Measurements from ENCODE around the gene HS2ST1.
"Not testable (repeated sequence)": the region's sequence is repeated elsewhere in the genome, so short reads cannot be mapped to it uniquely, and the experiment has no call there.

The HS2ST1 gene

DNA sequence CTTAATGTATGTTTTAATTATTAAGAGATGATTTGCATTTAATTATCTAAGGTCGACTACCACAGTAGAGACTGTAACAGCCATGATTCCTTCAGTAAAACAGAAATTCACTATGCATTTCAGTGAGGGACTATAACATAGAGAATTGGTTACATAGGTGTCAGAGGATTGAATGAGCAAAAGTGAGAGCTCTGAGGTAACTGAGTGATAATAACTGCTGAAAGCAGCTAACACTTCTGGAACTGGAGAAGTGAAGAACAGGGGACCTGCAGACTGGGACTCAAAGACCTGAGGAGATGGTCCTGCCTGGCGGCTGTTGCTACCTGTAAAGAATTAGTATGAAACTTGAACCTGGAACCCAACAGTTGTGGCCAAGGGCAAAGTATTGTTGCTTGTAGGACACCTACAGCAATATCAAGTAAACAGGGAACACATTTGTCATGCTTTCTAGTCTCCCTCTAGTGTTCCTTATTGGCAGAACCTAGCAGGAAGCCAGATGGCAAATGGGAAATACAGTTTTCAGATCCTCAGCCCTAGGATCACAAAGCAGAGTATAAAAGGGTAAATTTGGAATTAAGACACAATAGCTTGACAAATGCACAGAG, 110.6 kb downstream of the HS2ST1 start:
- DNase-seq (ENCODE audit: low read depth): peak; percentile 16

DNA sequence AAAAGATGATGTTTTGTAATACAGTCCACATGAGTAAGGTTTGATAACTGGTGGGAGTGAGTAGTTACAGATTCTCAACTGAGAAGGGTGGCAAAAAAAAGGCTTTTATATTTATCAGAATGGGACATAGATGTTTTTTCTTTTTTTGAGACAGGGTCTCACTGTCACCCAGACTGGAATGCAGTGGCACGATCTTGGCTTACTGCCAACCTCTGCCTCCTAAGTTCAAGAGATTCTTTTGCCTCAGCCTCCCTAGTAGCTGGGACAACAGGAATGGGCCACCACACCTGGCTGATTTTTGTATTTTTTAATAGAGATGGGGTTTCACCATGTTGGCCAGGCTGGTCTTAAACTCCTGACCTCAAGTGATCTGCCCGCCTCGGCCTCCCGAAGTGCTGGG, 113.1 kb downstream of the HS2ST1 start:
- DNase-seq (ENCODE audit: low read depth): not testable (repeated sequence)

DNA sequence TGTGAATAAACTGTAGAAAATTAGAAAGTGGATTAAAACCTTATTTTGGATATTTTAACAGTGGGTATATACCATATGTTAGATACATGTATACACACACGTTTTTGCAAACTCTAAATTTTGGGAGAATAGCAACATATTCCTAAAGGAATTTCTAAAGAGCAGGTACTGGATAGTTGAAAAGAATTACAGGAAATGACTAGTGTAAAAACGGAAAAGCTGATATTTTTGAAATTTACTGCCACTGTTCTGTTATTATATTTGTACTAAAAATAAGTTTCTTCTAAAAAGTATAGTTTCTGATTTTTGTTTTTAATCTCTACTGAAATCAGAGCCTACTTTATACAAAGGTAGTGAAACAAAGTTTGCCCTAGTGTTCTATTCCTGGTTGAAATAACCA, 114.1 kb downstream of the HS2ST1 start:
- no peak for DNase-seq (ENCODE audit: low read depth)

DNA sequence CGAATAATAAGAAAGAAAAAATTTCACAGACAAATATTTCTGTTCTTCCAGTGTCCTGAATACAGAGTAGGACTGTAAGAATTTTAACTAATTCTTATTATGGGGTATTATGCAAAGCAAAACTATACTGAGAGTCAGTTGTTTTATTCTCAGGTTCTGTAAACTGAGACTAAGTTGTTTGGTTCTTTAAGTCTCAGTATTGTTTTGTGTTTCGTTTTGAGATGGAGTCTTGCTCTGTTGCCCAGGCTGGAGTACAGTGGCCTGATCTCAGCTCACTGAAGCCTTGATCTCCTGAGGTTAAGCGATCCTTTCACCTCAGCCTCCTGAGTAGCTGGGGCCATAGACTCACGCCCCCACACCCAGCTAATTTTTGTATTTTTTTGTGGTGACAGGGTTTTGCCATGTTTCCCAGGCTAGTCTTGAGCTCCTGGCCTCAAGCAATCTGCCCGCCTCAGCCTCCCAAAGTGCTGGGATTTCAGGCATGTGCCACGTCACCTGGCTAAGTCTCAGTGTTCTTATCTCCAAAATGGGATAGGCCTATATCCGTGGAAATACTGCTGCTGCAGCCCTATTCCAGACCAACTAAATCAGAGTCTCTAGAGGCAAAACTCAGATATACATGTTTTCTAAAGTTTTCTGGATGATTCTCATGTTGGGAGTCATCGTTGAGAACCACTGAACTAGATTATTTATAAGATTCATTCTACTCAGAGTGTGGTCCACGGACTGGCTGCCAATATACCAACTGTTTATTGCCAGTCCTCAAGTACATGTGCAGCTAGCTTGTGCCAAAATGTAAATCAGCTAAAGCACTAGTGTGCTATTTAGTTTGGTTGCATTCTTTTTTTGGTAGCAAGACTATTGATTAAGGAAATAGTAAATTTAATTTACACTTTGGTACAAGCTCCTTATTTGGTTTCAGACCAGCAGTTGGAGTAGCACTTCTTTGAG, 116.6 kb downstream of the HS2ST1 start:
- DNase-seq (ENCODE audit: low read depth): no peak

DNA sequence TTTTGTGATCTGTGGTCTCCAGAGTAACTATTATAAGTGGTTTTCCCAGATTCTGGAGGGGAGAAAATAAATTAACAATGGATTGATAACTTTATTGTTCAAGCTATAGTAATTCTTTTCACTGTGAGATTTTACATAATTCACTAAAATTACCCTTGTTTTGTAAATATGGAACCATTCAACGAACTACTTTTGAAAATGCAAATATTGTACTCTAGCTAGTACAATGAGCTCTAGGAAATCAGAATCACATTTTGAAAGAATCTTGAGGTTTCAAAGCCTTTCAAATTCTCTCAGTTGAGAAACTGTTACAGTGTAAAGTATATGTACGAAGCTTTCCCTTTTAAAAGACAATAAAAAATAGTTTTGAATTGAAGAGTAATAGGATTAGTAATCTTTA, 119.9 kb downstream of the HS2ST1 start:
- DNase-seq (ENCODE audit: low read depth): no peak

DNA sequence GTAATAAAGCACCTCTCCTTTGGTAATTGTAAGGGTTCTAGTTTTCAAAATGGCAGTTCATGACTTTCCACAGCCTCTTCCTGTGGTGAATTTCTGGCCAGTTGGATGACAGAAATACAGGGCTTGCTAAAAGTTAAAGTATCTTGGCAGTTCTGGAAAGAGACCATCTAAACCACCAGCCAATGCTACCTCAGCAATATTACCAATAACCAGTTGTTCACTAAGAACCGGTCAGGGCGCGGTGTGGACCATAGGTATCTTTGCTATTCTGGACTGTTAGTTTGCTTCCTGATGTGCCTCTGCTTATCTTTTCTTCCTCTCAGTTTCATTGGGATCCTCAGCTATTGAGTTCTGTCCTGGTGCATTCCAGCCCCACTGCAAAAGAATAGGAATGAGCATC, 124.7 kb downstream of the HS2ST1 start:
- no peak for DNase-seq (ENCODE audit: low read depth)

DNA sequence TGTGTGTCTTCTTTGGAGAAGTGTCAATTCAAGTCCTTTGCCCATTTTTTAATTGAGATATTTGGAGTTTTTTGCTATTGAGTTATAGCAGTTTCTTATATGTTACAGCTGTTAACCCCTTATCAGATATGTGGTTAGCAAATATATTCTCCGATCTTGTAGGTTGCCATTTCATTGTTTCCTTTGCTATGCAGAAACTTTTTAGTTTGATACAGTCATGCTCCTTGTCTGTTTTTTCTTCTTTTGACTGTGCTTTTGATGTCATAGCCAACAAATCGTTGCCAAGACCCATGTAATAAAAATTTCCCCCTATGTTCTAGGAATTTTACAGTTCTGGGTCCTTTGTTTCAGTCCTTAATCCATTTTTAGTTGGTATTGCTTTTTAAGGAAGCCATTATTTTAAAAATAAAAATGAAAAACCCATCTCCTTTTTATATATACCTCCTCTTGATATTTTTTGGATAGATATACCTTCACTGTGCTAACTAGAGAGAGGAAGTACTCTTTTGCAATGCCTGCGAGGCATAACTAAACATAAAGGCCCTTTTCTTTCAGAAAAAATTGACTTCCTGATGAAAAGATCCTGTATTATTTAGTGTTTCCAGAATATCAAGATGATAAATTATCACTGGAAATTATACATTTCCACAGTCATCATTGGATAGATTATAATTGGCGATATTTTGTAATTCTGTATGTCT, 127.8 kb downstream of the HS2ST1 start:
- no peak for DNase-seq (ENCODE audit: low read depth)

DNA sequence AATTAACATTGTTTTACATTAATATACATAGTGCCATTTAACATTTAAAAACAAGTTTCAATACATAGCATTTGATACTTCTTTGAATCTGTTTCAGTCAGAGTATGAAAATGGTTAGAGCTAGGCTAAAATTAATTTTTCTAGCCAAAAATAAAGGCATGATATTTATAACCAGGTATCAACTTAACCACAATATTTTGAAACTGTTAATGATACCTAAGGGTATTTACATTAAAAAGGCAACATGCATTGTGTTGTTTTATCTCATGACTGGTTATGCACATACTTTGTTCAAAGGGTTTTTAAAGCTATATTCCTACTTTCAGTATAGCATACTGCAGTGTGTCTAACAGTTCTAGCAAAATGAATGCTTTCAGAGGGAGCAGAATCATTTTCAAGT, 130.0 kb downstream of the HS2ST1 start:
- no peak for DNase-seq (ENCODE audit: low read depth)

DNA sequence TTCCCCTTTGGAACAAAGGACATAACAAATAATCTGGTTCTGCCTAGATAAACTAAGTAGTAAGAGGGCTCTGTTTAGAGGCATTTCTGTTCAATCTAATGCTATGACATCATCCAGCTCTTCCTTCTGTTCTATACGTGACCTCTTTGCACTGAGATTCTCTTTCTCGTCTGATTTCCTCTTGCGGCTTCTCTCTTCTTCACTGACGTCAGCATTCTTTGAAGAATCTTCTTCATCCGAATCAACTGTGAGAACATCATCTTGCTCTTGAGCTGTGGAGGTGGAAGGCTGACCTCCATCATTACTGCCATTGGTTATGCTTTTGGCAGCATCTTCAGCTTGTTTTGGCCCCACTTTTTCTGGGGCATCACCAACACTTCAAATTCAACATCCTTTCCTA, 130.4 kb downstream of the HS2ST1 start:
- DNase-seq (ENCODE audit: low read depth): no peak

DNA sequence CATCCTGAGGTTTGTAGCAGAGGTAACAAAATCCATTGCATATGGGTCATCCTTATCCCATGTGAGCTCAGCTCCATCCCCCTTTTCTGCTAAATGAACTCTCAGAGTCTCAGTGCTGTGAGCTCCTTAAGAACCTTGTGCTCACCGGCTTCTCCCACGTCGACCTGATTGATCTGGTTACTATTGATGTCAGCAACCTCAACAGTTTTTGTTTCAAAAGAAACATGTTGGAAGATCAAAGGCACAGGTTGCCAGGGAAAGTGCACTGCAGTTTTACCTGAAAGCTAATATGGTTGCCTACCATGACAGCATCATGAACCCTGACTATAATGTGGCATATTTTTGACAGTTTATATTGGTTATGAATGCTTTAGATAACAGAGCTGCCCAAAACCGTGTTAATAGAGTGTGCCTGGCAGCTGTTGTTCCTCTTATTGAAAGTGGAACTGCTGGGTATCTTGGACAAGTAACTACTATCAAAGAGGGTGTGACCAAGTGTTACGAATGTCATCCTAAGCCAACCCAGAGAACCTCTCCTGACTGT, 131.4 kb downstream of the HS2ST1 start:
- no peak for DNase-seq (ENCODE audit: low read depth)

DNA sequence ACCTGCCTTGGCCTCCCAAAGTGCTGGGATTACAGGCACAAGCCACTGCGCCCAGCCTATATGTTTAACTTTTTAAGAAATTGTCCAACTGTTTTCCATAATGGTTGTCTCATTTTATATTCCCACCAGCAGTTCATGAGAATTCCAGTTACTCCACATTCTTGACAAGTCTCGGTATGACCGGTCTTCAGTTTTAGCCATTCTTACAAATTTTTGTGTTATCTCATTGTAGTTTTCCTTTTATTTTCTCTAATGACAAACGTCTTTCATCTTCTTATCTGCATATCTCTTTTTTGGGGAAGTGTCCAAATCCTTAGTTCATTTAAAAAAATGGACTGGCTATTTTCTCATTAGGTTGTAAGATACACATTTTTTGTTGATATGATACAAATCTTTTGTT, 132.5 kb downstream of the HS2ST1 start:
- DNase-seq (ENCODE audit: low read depth): no peak

DNA sequence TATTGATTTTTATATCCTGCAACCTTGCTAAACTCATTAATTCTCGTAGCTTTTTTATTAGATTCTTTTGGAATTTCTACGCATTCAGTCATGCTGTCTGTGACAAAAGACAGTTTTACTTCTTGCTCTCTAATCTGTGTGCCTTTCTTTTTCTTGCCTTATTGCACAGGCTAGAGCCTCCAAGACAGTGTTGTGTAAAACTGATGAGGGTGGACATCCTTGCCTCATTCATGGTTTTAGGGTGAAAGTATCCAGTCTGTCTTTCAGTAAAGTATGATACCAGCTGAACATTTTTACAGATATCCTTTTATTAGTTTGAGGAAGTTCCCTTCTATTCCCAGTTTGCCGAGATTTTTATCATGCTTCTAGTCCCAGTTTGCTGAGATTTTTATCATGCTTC, 133.8 kb downstream of the HS2ST1 start:
- no peak for DNase-seq (ENCODE audit: low read depth)

DNA sequence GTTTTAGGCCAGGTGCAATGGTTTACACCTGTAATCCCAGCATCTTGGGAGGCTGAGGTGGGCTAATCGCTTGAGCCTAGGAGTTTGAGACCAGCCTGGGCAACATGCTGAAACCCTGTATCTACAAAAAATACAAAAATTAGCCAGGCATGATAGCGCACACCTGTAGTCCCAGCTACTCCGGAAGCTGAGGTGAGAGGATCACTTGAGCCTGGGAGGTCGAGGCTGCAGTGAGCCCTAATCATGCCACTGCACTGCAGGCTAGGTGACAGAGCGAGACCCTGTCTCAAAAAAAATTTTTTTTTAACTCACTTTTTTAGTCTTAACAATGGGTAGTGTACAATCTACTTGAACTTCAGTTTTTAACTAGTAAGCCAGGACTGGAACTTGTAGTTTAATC, 137.5 kb downstream of the HS2ST1 start:
- DNase-seq (ENCODE audit: low read depth): no peak

DNA sequence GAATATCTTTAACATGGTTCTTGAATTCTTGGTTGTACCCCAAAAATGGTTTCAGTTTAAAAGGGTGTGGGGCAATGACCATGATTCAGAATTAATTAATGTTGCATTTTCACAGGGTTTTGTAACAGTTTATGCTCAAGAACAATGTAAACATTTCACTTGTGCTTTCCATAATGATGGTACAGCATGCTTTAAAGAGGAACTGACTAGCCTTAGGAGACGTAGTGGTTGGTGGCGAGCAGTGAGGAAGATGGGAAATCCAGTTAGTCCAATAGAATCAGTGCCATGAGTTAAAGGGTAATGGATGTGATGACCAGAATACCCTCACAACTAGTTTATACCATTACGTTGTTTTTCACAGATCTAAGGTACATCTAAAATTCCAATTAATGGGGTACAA, 138.0 kb downstream of the HS2ST1 start:
- no peak for DNase-seq (ENCODE audit: low read depth)

DNA sequence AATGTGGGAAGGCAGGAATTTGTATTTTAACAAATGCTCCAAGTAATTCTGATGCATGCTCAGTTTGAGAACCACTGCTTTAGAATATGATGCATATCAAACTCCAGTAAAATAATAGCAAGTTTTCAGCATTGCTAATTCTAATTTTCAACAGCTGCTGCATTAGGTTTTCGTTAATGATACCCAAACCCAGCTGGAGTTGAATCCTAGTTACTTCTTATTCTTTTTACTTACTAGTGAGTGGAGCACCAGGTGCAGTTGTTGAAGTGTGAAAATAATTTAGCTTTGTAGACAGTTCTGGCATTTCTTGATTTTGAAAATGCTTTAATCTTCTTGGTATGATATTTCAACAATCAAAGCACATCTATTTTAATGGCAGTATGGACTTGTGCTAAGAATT, 138.5 kb downstream of the HS2ST1 start:
- no peak for DNase-seq (ENCODE audit: low read depth)

DNA sequence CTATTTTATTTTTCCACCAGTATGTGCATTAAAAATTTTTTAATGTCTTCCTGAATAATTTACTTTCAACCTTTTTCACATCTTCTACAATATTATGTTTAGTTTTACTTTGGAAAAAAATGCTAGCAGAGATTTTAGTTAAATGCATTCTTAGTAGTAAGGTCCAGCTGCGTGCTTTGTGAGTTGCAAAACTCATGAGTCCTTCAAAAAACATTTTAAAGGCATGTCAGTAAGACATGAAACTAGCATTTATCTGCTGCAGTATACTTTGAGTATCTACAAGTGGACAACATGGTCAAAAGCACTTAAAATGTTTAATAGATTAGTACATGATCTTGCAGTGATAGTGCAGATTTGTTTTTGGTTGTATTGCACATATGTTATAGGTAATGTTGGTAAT, 139.0 kb downstream of the HS2ST1 start:
- DNase-seq (ENCODE audit: low read depth): no peak

DNA sequence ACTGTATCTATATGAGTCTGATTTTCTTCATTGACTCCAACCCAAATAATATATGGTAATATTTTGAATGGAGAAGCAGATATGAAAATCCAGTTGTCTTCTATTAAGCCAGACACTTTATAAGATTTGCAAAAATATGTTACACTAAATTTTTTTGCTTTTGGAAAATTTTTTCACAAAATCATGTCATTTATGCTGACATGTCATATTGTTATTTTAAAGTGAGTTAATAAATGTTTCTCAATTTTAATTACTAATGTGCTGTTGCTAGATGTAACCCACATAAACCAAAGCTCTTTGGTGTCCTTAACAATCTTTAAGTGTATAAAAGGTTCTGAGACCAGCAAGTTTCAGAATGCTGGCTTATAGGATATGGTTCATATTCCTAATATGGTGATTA, 142.5 kb downstream of the HS2ST1 start:
- DNase-seq (ENCODE audit: low read depth): no peak

DNA sequence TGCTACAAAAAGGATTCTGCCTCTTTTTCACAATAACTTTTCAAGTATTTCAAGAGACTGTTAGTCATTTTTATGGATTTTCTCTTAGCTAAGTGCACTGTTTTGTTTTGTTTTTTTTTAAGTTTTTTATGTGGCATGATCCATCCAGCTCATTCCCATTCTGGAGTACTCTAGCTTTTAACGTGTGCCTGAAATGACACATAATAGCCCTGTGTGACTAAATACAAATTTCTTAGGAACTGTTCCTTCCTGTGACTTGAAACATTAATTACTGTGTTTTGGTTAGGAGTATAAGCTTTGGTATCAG, 143.9 kb downstream of the HS2ST1 start:
- DNase-seq (ENCODE audit: low read depth): no peak

DNA sequence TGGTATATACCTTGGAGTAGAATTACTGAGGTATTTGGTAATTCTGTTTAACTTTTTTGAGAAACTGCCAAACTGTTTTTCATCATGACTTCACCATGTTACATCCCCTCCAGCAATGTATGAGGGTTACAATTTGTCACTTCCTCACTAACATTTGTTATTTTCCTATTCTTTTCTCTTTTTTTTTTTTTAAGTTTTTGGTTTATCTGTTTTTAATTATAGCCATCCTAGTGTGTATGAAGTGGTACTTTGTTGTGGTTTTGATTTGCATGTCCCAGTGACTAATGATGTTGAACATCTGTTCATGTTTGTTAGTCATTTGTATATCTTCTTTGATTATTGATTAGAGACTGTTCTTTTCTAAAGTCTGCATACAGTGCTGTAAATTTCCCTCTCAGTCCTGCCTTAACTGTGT, 147.3 kb downstream of the HS2ST1 start:
- peak; percentile 6 for DNase-seq (ENCODE audit: low read depth)

DNA sequence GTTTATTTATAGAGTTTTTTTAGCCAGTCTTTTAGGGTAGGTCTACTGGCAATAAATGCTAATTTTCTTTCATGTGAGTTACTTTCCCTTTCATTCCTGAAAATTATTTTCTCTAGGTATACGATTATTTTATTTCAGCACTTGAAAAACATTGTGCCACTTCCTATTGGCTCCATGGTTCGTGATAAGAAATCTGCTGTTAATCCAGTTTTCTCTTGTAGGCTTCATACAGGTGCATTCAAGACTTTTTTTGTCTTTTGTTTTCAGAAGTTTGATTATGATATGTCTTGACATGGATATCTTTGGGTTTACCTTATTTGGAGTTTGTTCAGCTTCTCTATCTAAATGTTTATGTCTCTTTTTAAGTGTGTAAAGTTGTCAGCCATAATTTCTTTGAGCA, 148.3 kb downstream of the HS2ST1 start:
- no peak for DNase-seq (ENCODE audit: low read depth)

DNA sequence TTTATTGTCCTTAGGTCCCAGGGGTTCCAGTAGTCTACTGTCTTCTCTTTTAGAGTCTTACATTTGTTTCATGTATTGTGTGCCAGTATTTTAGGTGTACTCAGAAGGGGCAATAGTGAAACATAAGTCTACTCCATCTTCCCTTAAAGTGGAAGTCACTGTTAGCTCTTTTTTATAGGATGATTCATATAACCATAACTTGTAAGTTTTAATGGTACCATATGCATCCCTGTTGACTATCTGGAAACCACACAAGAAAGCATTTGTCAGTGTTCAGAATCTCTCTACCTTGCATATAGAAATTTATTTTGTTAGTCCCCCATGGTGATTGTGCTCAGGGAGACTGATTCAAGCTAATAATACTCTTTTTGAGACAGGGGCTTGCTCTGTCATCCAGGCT, 149.9 kb downstream of the HS2ST1 start:
- DNase-seq (ENCODE audit: low read depth): no peak

DNA sequence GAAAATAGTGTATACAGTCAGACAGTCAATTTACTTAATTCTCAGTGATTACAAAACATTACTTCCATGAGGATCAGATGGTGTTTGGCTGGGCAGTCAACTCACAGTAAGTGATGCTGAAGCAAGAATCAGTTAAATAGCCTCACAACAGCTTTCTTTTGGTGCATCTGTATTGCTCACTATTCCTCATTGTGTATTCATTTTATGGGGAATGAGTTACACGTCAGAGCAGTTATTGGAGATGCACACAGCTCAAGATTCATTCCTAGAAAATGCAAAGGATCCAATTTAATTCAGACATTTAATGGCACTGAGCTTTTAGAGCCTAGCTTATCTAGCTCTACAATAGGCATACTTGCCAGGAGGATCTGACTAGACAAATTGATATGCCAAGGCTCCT, 150.6 kb downstream of the HS2ST1 start:
- no peak for DNase-seq (ENCODE audit: low read depth)

DNA sequence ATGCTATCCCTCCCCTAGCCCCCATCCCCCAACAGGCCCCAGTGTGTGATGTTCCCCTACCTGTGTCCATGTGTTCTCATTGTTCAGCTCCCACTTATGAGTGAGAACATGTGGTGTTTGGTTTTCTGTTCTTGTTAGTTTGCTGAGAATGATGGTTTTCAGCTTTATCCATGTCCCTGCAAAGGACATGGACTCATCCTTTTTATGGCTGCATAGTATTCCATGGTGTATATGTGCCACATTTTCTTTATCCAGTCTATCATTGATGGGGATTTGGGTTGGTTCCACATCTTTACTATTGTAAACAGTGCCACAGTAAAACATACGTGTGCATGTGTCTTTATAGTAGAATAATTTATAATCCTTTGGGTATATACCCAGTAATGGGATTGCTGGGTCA, 152.3 kb downstream of the HS2ST1 start:
- not testable (repeated sequence) for DNase-seq (ENCODE audit: low read depth)

Measured in fibroblast of the conjunctiva (primary cell).